Spleen (tissue), 7 donors: ENCODE data around the gene JAKMIP1.

ENCODE experiments used
- CTCF ChIP-seq, 11 experiments: fragments of 200-600 bp in 7 of 11; fragments of 450-650 bp in 4 of 11; sonication (generic) in 4 of 11; IDR thresholded peaks in 8 of 11; conservative IDR thresholded peaks in 3 of 11; 1 replicate in 7 of 11; 2 replicates in 4 of 11; pipeline versions ENCODE4 v1.4.0 to v1.8.0; 2016 to 2021; ENCODE audit warnings: antibody characterized with exemption in 11 of 11, inconsistent platforms in 4 of 11, mild to moderate bottlenecking in 1 of 11
- POLR2A ChIP-seq, 3 donors: fragments of 450-650 bp; IDR thresholded peaks; one replicate each; pipeline ENCODE4 v1.5.1; 2017; ENCODE audit warnings: antibody characterized with exemption in 3 of 3, mild to moderate bottlenecking in 1 of 3
- POLR2AphosphoS5 ChIP-seq, 3 donors: sonication (generic); formaldehyde crosslinking; IDR thresholded peaks; one replicate each; pipeline ENCODE4 v1.5.1; 2017; ENCODE audit warnings: antibody characterized with exemption in 3 of 3
- donor health status: DM: no; HTN: no; CAD: no; lungs with moderate emphysema.
- donor health status: DM: no; HTN: no; CAD: no.
- donor health status: DM: no; HTN: no; CAD: no.

GRCh38 chr4:6093671-6094070 lies 106.7 kb downstream of the JAKMIP1 start:
- TF ChIP-seq POLR2A (IDR thresholded peaks at IDR 0.05) = no peak
- TF ChIP-seq CTCF (IDR thresholded peaks at IDR 0.05 in 8 of 11, conservative IDR thresholded peaks at IDR 0.05 in 3 of 11) = no peak
- no peak for TF ChIP-seq POLR2AphosphoS5 (IDR thresholded peaks at IDR 0.05)
